Measurements from ENCODE around the gene FBN1. TPM values are rescaled to one million over a fixed set of nuclear protein-coding genes. Genes with fewer than 3 reads are reported as not detected.

FBN1 gene
- total RNA-seq, 1 donor from 2014 or later, result 37.1 TPM

- DNase-seq (ENCODE audit: low spot score), result no peak
These were observed 7.1 kb upstream of the FBN1 start for GRCh38 chr15:48652510-48653076.

DNA sequence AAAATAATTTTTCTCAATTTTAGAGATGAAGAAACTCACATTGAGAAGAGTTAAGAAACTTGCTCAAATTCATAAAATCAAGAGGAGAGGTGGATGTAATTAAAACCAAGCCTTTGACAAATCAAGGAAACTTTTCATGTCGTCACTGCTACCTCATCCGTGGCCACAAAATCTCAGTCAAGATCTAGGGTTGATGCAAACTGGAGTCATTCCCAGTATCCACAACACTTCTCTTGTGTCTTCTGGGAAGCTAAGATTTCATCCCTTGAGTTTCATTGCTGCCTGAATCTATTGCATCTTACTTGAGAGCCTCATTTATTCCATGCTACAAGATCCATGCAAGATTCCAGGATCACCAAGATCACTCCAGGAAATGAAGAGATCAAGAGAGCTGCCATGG, 5.4 kb upstream of the FBN1 start:
- no peak for DNase-seq (ENCODE audit: low spot score)

- no peak for DNase-seq (ENCODE audit: low spot score)
These were observed 2.5 kb upstream of the FBN1 start for GRCh38 chr15:48647962-48648361.

DNA sequence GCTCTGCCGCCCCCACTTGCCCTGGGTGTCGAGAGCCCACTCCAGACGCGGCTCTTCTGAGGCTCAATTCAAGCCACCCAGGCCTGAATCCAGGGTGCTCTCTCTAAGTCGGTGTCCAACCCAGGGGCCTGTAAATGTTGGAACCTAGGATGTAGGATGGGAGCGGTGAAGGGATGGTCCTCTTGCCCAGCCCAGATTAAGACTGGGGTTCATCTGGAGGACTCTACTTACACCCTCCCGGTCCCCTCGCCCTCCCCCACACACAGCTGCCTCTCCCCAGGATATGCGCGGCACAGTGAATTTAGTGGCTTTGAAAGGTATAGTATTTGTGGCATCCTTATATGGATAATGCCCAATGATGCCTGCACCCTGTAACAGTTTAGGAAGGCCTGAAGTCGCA, 822 bp upstream of the FBN1 start:
- no peak for DNase-seq (ENCODE audit: low spot score)

DNA sequence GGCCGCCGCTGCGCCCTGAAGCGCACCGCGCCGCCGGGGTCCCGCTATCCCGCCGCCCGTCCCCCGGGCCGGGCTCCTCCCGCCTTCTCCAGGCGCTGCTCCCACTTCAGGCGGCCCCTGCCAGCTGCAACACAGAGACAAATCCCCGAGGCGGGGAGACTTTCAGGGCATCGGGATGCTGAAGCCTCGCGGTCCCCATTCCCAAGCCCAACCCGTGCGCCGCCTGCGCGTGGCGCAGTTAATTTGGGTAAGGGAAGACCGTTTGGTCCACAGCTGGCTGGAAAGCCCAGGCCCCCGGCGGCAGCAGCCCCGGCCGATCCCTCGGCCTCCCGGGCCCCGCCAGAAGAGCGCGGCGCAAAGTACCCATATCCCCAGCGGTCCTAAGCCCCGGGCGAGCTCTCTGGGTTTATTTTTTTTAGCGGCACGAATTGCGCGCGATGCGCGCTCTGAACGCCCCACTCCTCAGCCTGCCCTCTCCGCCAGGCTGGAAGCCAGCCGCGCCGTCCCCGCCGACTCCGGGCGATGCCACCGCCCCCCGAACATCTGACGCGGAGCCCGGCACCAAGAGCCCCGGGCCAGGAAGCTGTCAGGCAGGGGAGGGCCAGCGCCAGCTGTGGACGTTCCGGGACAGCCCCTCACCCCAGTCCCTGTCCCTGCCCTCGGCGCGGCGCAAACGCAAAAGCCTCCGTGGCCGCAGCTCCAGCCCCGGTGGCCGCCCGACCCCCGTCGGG, 517 bp downstream of the FBN1 start:
- no peak for DNase-seq (ENCODE audit: low spot score)

- DNase-seq (ENCODE audit: low spot score), result no peak
These were observed 1.1 kb downstream of the FBN1 start for GRCh38 chr15:48644467-48644826.

GRCh38 chr15:48643776-48644466, 1.6 kb downstream of the FBN1 start:
- DNase-seq (ENCODE audit: low spot score), result no peak

- DNase-seq (ENCODE audit: low spot score), result no peak
These were observed 2.3 kb downstream of the FBN1 start for GRCh38 chr15:48643206-48643605.

DNA sequence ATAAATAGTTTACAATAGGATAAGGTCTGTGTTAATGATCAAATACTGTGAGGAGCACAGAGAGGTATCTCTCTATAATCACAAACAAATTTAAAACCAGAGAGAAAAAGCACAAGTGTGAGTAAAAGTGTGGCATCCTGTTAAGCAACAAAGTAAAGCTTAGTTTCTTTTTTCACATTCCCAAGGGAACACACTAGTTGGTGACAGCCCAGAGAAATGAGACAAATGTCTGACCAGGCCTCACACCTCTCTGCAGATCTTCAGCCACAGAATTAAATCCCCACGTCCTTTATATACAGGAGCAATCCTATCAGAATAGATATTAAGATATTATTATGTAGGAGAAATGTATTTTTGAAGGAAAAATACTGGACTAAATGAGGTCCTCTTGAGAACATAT, 2.7 kb downstream of the FBN1 start:
- DNase-seq (ENCODE audit: low spot score), result no peak

DNA sequence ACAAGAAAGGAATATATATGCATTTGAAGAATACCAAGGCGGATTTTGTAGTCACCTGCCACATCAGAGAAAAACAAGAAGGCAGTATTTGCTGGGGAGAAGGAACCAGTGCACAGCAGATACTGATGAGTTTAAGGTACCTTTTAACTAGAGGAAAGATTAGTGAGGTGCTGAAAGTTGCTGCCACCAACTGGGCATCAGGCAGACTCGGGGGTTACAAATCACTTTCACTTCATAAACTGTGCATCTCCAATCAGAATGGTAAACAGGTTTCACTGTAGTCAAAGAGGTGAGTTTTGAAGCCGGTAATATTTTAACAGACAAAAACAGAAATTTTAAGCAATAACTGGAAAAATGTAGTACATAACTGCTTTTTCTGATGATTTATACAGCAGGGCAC, 4.1 kb downstream of the FBN1 start:
- no peak for DNase-seq (ENCODE audit: low spot score)

- DNase-seq (ENCODE audit: low spot score), result no peak
These were observed 6.5 kb downstream of the FBN1 start for GRCh38 chr15:48638963-48639362.

- DNase-seq (ENCODE audit: low spot score), result no peak
These were observed 7.9 kb downstream of the FBN1 start for GRCh38 chr15:48637639-48638038.

DNA sequence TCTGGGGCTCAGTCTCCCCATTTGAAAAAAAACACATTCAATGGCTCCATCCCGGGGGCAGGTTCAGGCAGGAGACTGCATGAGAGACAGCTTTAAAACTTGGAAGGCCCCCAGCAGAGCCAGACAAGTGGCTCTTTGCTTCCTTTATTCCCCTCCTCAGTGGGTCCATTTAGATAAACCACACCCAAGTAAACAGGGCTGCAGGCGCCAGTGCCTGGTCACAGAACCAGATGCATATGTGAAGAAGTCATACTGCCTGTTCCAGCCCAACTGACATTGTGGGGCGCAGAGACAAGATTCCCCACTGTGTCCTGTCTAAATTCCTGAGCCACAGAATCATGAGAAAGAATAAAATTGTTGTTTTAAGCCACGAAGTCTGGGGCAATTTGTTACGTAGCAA, 9.0 kb downstream of the FBN1 start:
- DNase-seq (ENCODE audit: low spot score), result no peak

GRCh38 chr15:48634893-48635292, 10.6 kb downstream of the FBN1 start:
- no peak for DNase-seq (ENCODE audit: low spot score)

DNA sequence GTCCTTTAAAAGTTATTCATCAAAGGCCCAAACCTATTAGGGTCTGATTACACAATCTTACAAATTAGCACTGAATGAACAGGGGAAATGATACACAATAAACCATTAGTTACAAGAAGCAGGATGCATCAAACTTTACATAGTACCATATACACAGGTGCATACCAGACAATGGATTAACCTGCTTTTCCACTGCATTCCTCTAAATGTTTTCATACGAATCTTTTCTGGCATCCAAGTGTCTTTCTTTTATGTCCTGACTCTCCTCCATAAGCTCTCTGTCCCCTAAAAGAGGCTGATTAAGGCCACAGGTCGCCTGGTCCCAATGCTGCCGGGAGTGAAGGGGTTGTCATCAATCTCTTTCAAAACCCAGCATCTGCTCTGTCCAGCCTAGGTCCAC, 11.4 kb downstream of the FBN1 start:
- DNase-seq (ENCODE audit: low spot score), result no peak

DNA sequence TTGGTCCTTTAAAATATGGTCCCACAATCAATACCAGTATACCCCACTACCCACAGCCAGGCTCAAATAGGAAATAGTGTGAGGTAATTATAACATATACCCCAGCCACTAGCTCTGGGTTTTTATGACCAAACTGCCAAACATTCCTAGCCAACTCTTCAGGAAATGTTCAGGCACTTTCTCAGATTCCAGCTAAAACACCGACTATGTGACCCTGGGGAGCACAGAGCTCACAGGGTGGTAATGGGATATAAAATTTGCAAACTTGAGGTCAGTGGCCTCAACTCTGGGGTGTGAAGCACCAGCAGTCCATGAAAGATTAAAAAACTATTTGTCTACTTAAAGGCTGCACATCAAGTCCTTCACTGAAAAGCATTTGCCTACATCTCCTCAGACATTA, 12.9 kb downstream of the FBN1 start:
- DNase-seq (ENCODE audit: low spot score), result no peak

GRCh38 chr15:48631176-48631770, 14.2 kb downstream of the FBN1 start:
- no peak for DNase-seq (ENCODE audit: low spot score)

DNA sequence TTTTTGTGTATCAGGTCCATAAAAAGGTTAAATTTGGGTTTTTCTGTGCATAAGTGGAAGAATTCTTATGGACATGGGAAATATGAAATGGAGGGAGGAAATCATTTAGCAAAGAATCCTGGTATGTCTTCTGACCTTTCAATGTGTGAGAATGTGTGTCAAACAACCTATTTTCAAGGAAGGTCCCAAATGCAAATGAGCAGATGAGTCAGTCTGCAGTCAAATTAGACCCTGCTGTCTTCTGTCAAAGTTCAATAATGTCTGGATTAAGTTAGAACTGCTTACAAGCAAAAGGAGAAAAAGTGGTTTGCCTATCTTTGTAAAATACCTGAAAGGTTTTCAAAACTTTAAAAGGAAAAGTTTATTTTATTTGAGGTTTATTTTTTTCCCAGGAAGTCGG, 15.3 kb downstream of the FBN1 start:
- DNase-seq (ENCODE audit: low spot score), result no peak

DNA sequence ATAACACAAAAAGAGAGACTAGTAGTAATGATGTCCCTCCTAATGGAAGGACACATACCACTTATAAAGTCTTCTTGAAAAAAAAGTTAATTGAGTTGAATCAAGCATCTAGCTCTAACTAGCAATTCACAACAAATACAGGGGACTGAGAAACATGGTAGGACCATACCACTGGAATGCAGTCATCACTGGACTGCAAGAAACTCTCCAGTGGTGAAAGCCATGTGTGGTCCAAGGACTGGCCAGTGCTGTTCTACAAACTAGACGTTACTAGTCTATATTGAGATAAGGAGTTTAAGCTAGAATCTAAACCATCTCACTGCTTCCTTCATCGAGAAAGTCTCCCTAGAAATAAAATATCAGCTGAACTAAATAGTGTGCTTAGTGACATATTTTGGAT, 16.7 kb downstream of the FBN1 start:
- DNase-seq (ENCODE audit: low spot score), result no peak

- DNase-seq (ENCODE audit: low spot score), result no peak
These were observed 18.1 kb downstream of the FBN1 start for GRCh38 chr15:48627260-48627940.

DNA sequence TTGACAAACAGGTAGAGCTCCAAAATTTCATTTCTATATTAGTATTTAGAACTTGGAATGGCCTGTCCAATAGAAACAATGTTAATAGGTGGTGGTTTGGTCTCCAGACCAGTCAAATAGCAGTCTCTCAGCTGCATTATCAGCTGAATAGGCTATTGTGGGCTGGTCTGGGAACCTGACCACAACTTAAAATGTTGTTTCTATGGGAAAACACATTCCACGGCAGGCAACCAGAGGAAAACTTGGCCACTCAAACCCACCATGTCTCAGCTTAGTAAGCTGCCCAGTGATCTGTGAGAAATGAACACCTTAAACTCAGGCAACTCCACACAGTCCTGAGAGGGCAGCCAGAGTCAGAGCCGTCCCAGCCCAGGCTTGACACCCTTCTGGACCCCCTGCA, 20.4 kb downstream of the FBN1 start:
- no peak for DNase-seq (ENCODE audit: low spot score)

DNA sequence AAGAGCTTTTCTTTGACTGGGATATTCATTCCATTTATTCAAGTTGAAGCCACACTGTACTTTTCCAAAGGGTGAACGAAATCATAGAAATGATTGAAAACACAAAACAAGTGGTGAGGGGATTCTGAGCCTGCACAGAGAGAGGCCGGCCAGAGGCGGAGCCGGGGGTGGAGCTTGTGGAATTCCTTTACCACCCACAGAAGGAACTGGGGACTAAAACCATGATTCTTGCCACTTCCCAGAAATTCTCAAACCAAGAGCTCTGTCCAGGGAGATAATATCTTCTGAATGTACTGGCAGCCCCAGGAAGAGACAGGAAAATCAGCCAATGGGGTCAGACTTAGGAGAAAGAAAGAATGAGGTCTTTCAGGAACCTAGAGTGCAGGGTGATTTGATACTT, 20.8 kb downstream of the FBN1 start:
- no peak for DNase-seq (ENCODE audit: low spot score)

Measured in ureter (tissue), 1 donor.